CD4-positive, alpha-beta T cell (primary cell): Measurements from ENCODE around the gene MACC1. TPM values are rescaled to one million over a fixed set of nuclear protein-coding genes. Genes with fewer than 3 reads are reported as not detected.

ENCODE experiments used
- ATAC-seq: fragments of 200-7000 bp; cut with Tn5 transposase; one replicate; pipeline ENCODE4 v1.10.0; 2022; ENCODE audit warnings: mild to moderate bottlenecking; ENCODE audit not compliant: poor library complexity
- CTCF ChIA-PET: fragments of 350-600 bp; sonication (Branson Sonifier 250); formaldehyde crosslinking; loops from one replicate; lab custom pipeline; 2021; ENCODE audit warnings: antibody characterized with exemption, inconsistent platforms; lab: Charles Lee
- POLR2A ChIA-PET: fragments of 350-600 bp; sonication (Branson Sonifier 250); formaldehyde crosslinking; loops from one replicate; lab custom pipeline; 2021; ENCODE audit warnings: antibody characterized with exemption, inconsistent platforms; lab: Charles Lee
- DNase-seq, 14 experiments: peaks; one replicate each; pipeline ENCODE4 v3.0.0-alpha.2; 2013 to 2020; ENCODE audit warnings: mixed read lengths in 2 of 14
- H3K27ac ChIP-seq, 2 donors: one replicate each; pipeline versions ENCODE4 v1.5.1 to v1.7.0; 2013; ENCODE audit warnings: low read length in 2 of 2, low read depth in 1 of 2, mild to moderate bottlenecking in 1 of 2
- H3K27me3 ChIP-seq, 2 experiments: 1 replicate in 1 of 2; 2 replicates in 1 of 2; pipeline versions ENCODE4 v1.6.1 to v1.7.0; 2013; ENCODE audit warnings: low read length in 2 of 2, control low read depth in 1 of 2, mild to moderate bottlenecking in 1 of 2, moderate library complexity in 1 of 2; ENCODE audit not compliant: insufficient read depth in 2 of 2, control insufficient read depth in 1 of 2
- H3K36me3 ChIP-seq: one replicate; pipeline ENCODE4 v1.6.1; 2013; ENCODE audit warnings: low read length, control low read depth; ENCODE audit not compliant: insufficient read depth
- H3K4me1 ChIP-seq: one replicate; pipeline ENCODE4 v1.6.1; 2013; ENCODE audit warnings: low read length, control low read depth; ENCODE audit not compliant: insufficient read depth
- H3K4me3 ChIP-seq: one replicate; pipeline ENCODE4 v1.5.1; 2013; ENCODE audit warnings: mild to moderate bottlenecking, low read length, moderate library complexity
- H3K9me3 ChIP-seq, 2 experiments: 1 replicate in 1 of 2; 2 replicates in 1 of 2; pipeline versions ENCODE4 v1.6.1 to v1.7.0; 2013; ENCODE audit warnings: low read length in 2 of 2, mild to moderate bottlenecking in 2 of 2, control low read depth in 1 of 2, moderate library complexity in 1 of 2; ENCODE audit not compliant: control insufficient read depth in 1 of 2, insufficient read depth in 1 of 2
- H3K27ac Mint-ChIP-seq: one replicate; pipeline ENCODE4 v1.8.0; 2020; ENCODE audit warnings: mixed read lengths
- H3K27me3 Mint-ChIP-seq: one replicate; pipeline ENCODE4 v1.8.0; 2021; ENCODE audit warnings: mixed read lengths
- H3K36me3 Mint-ChIP-seq: one replicate; pipeline ENCODE4 v1.8.0; 2021; ENCODE audit warnings: low read depth, mixed read lengths
- H3K4me1 Mint-ChIP-seq: one replicate; pipeline ENCODE4 v1.8.0; 2021; ENCODE audit warnings: low read depth, mixed read lengths
- H3K4me3 Mint-ChIP-seq: one replicate; pipeline ENCODE4 v1.8.0; 2020; ENCODE audit warnings: mild to moderate bottlenecking, mixed read lengths
- H3K9me3 Mint-ChIP-seq: one replicate; pipeline ENCODE4 v1.8.0; 2020; ENCODE audit warnings: mixed read lengths
- intact Hi-C, 2 experiments: fragments of 100-400 bp; cut with DNase I in 1 of 2; cut with micrococcal nuclease in 1 of 2; formaldehyde crosslinking; loops; one replicate each; pipeline versions ENCODE4 v1.15.1 to v1.9.0; 2023 to 2025; cut with DNase I, micrococcal nuclease
- total RNA-seq, 174 experiments: library from RNA in 2 of 174; stranded (reverse) in 2 of 174; gene quantifications; one replicate each; pipeline ENCODE4 v1.2.3 and lab custom pipeline; 2021 to 2026
- TF ChIP-seq, protein P1 (sequence below): fragments of 200-600 bp; IDR thresholded peaks from one replicate; pipeline ENCODE4 v1.8.0; 2022; ENCODE audit warnings: antibody characterized with exemption, mild to moderate bottlenecking

Gene MACC1
- total RNA-seq, 2 experiments from 2014 or later, result 0.05 to 0.14 TPM

GRCh38 chr7:20232848-20233247 is 15.7 kb upstream of the MACC1 start:
- Mint-ChIP-seq H3K9me3 (no peaks in the 10 kb centered on the region), H3K36me3 (no peaks in the 10 kb centered on the region), H3K27me3 (no peaks in the 10 kb centered on the region), H3K4me3 (no peak overlapping the region), H3K27ac (no peak overlapping the region), H3K4me1 (no peaks in the 10 kb centered on the region)
- ATAC-seq (no peak), DNase-seq (no peak)
- no peaks in the 10 kb centered on the region for H3K9me3 ChIP-seq
- no peaks in the 10 kb centered on the region for H3K36me3 ChIP-seq
- CTCF ChIA-PET, result no interaction called here
- no peaks in the 10 kb centered on the region for H3K4me1 ChIP-seq
- no peak overlapping the region for H3K4me3 ChIP-seq
- TF ChIP-seq, protein P1, sequence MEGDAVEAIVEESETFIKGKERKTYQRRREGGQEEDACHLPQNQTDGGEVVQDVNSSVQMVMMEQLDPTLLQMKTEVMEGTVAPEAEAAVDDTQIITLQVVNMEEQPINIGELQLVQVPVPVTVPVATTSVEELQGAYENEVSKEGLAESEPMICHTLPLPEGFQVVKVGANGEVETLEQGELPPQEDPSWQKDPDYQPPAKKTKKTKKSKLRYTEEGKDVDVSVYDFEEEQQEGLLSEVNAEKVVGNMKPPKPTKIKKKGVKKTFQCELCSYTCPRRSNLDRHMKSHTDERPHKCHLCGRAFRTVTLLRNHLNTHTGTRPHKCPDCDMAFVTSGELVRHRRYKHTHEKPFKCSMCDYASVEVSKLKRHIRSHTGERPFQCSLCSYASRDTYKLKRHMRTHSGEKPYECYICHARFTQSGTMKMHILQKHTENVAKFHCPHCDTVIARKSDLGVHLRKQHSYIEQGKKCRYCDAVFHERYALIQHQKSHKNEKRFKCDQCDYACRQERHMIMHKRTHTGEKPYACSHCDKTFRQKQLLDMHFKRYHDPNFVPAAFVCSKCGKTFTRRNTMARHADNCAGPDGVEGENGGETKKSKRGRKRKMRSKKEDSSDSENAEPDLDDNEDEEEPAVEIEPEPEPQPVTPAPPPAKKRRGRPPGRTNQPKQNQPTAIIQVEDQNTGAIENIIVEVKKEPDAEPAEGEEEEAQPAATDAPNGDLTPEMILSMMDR, result no peak
- H3K27ac ChIP-seq, result no peak overlapping the region
- POLR2A ChIA-PET, result no interaction called here
- intact Hi-C loops, result no loop called here
- no peaks in the 10 kb centered on the region for H3K27me3 ChIP-seq

DNA sequence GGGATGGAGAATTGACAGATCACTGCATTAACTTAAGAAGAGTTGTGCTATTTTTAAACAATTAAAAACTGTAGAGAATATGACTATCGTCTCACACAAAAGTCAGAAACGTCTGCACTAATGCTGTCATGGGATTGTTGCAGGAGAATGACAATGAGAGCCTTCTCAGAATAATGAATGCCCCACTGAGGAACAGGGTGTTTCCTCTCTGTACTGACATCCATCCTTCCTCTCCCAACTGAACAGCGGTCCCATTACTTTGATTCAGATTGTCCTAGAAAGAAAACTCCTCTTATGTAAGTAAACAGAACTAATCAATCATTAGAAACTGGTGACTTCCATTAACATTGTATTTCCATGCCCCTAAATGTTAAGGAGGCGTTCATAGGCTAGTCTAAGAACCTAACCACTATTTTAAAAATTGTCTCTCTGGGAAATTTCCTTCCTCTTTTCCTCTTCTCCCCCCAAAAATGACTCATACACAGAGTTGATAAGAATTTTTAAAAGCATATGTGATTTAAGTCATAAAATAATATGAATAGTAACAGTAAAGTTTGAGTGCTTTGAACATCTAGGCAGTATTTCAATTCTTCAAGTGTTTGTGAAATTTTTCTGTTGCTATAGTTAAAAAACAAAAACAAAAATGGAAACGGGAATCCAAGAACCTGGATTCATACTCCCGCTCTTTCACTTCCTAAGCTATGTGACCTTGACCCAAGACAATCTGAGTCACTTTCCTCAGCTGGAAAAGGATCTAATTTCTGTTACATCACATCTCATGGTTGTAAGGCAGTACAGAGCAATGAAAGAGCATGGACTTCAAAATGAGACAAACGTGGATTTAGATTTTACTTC is 12.7 kb upstream of the MACC1 start:
- DNase-seq, result peak in 2 of 14 experiments; percentile 31 to 33
- Mint-ChIP-seq H3K4me1 (no peaks in the 10 kb centered on the region), H3K27ac (no peak overlapping the region), H3K9me3 (no peaks in the 10 kb centered on the region), H3K27me3 (no peaks in the 10 kb centered on the region), H3K4me3 (no peak overlapping the region), H3K36me3 (no peaks in the 10 kb centered on the region)
- TF ChIP-seq, protein P1, result no peak
- Histone ChIP-seq H3K36me3 (no peaks in the 10 kb centered on the region), H3K4me1 (no peaks in the 10 kb centered on the region), H3K27ac (no peak overlapping the region), H3K27me3 (no peaks in the 10 kb centered on the region), H3K9me3 (no peaks in the 10 kb centered on the region), H3K4me3 (no peak overlapping the region)
- intact Hi-C loops, result no loop called here
- ChIA-PET POLR2A (no interaction called here), CTCF (no interaction called here)
- ATAC-seq, result no peak

GRCh38 chr7:20229081-20229480 is 11.9 kb upstream of the MACC1 start:
- H3K9me3 Mint-ChIP-seq, result no peaks in the 10 kb centered on the region
- no peaks in the 10 kb centered on the region for H3K36me3 Mint-ChIP-seq
- DNase-seq (no peak), ATAC-seq (no peak)
- TF ChIP-seq, protein P1, result no peak
- Histone ChIP-seq H3K36me3 (no peaks in the 10 kb centered on the region), H3K27ac (no peak overlapping the region), H3K4me1 (no peaks in the 10 kb centered on the region), H3K4me3 (no peak overlapping the region), H3K27me3 (no peaks in the 10 kb centered on the region), H3K9me3 (no peaks in the 10 kb centered on the region)
- ChIA-PET POLR2A (no interaction called here), CTCF (no interaction called here)
- H3K27ac Mint-ChIP-seq, result no peak overlapping the region
- H3K27me3 Mint-ChIP-seq, result no peaks in the 10 kb centered on the region
- intact Hi-C loops, result no loop called here
- no peaks in the 10 kb centered on the region for H3K4me1 Mint-ChIP-seq
- H3K4me3 Mint-ChIP-seq, result no peak overlapping the region
